ENCODE measurements around the gene POU2F2. TPM values are rescaled to one million over a fixed set of nuclear protein-coding genes. Genes with fewer than 3 reads are reported as not detected.

The POU2F2 gene
- total RNA-seq, 5 donors from 2014 or later (not counting 1 experiment from before 2014, with no cell fraction given): 27.9 to 71.7 (median 59.5) TPM

GRCh38 chr19:42074513-42075363, 57.5 kb downstream of the POU2F2 start:
- Histone ChIP-seq H3K27ac (ENCODE audit: low read length) (peak overlapping the region; percentile 98), H3K4me3 (ENCODE audit: control insufficient read depth in 1 of 2, extremely low read depth in 1 of 2, low read length in 1 of 2) (peak overlapping the region; percentile 72 to 86), H3K4me1 (ENCODE audit: control insufficient read depth in 1 of 2, extremely low read depth in 1 of 2, insufficient read depth in 2 of 2, low read length in 2 of 2) (peaks cover 12 to 30% of the 10 kb centered on the region in 2 experiments), H3K36me3 (ENCODE audit: control insufficient read depth in 2 of 2, extremely low read depth in 1 of 2, insufficient read depth in 1 of 2, low read length in 1 of 2) (peaks cover 10 to 15% of the 10 kb centered on the region in 2 donors), H3K27me3 (replicated peaks in 1 of 2; ENCODE audit: control insufficient read depth in 2 of 2, extremely low read depth in 1 of 2, insufficient read depth in 2 of 2, low read length in 1 of 2) (peaks cover 0 to 9% of the 10 kb centered on the region in 2 experiments), H3K9me3 (no peaks in the 10 kb centered on the region)
- POLR2A ChIA-PET: interaction anchor here in 1 of 2 donors (0.6 kb wide), 1 partner anchor 77 kb away, joined by 4 read pairs; no protein-coding TSS in a partner anchor
- CTCF ChIA-PET: no interaction called here
- no peaks in the 10 kb centered on the region for H3K9me3 Mint-ChIP-seq
- DNase-seq (peak in 3 of 35 experiments; percentile 9 to 27 (median 11)), ATAC-seq (replicated peaks in 1 of 4) (no peak)
- peaks cover 15% of the 10 kb centered on the region for H3K36me3 Mint-ChIP-seq
- H3K27ac Mint-ChIP-seq: peak overlapping the region; percentile 98 to 100
- no peaks in the 10 kb centered on the region for H3K27me3 Mint-ChIP-seq
- peaks cover 38 to 40% (median 39%) of the 10 kb centered on the region in 3 donors for H3K4me1 Mint-ChIP-seq
- 72% methylated on average over 25 of the region's 27 CpGs for WGBS (ENCODE audit: insufficient coverage)
- peak overlapping the region; percentile 94 to 98 (median 95) for H3K4me3 Mint-ChIP-seq

- no peak overlapping the region for H3K4me3 ChIP-seq (ENCODE audit: control insufficient read depth in 1 of 2, extremely low read depth in 1 of 2, low read length in 1 of 2)
- no peaks in the 10 kb centered on the region for H3K36me3 ChIP-seq (ENCODE audit: control insufficient read depth in 2 of 2, extremely low read depth in 1 of 2, insufficient read depth in 1 of 2, low read length in 1 of 2)
- H3K27me3 ChIP-seq (replicated peaks in 1 of 2; ENCODE audit: control insufficient read depth in 2 of 2, extremely low read depth in 1 of 2, insufficient read depth in 2 of 2, low read length in 1 of 2): peaks cover 0 to 43% of the 10 kb centered on the region in 2 experiments
- ATAC-seq (replicated peaks in 1 of 4) (no peak), DNase-seq (no peak)
- Mint-ChIP-seq H3K9me3 (no peaks in the 10 kb centered on the region), H3K27ac (no peak overlapping the region), H3K27me3 (no peaks in the 10 kb centered on the region), H3K36me3 (no peaks in the 10 kb centered on the region), H3K4me3 (no peak overlapping the region), H3K4me1 (peaks cover 10 to 16% (median 15%) of the 10 kb centered on the region in 3 donors)
- H3K9me3 ChIP-seq: no peaks in the 10 kb centered on the region
- POLR2A ChIA-PET: interaction anchor here in 1 of 2 donors (0.6 kb wide), 1 partner anchor 181 kb away, joined by 6 read pairs; no protein-coding TSS in a partner anchor
- WGBS (ENCODE audit: insufficient coverage): 95% methylated on average over 8 of the region's 12 CpGs
- peaks cover 0 to 21% of the 10 kb centered on the region in 2 experiments for H3K4me1 ChIP-seq (ENCODE audit: control insufficient read depth in 1 of 2, extremely low read depth in 1 of 2, insufficient read depth in 2 of 2, low read length in 2 of 2)
- no peak overlapping the region for H3K27ac ChIP-seq (ENCODE audit: low read length)
- CTCF ChIA-PET: no interaction called here
These were observed 61.0 kb downstream of the POU2F2 start for GRCh38 chr19:42071247-42071646.

- Mint-ChIP-seq H3K4me1 (peaks cover 0 to 4% (median 4%) of the 10 kb centered on the region in 3 donors), H3K27ac (no peak within 1 kb of the TSS), H3K9me3 (no peaks in the 10 kb centered on the region), H3K4me3 (peak within 1 kb of the TSS in 1 of 3 donors; percentile 16), H3K36me3 (no peaks in the 10 kb centered on the region), H3K27me3 (peaks cover 0 to 2% of the 10 kb centered on the region in 2 donors)
- H3K36me3 ChIP-seq (ENCODE audit: control insufficient read depth in 2 of 2, extremely low read depth in 1 of 2, insufficient read depth in 1 of 2, low read length in 1 of 2): no peaks in the 10 kb centered on the region
- H3K27me3 ChIP-seq (replicated peaks in 1 of 2; ENCODE audit: control insufficient read depth in 2 of 2, extremely low read depth in 1 of 2, insufficient read depth in 2 of 2, low read length in 1 of 2): peaks cover 0 to 57% of the 10 kb centered on the region in 2 experiments
- no peaks in the 10 kb centered on the region for H3K9me3 ChIP-seq
- WGBS (ENCODE audit: insufficient coverage): 23% methylated on average over 9 of the region's 29 CpGs
- H3K4me1 ChIP-seq (ENCODE audit: control insufficient read depth in 1 of 2, extremely low read depth in 1 of 2, insufficient read depth in 2 of 2, low read length in 2 of 2): peaks cover 0 to 18% of the 10 kb centered on the region in 2 experiments
- H3K4me3 ChIP-seq (ENCODE audit: control insufficient read depth in 1 of 2, extremely low read depth in 1 of 2, low read length in 1 of 2): peak within 1 kb of the TSS in 1 of 2 donors; percentile 47
- POLR2A ChIA-PET: interaction anchor here in 1 of 2 donors (0.6 kb wide), 1 partner anchor 348 kb away, joined by 6 read pairs; no protein-coding TSS in a partner anchor
- DNase-seq (no peak), ATAC-seq (replicated peaks in 1 of 4) (peak in 3 of 4 experiments; percentile 13 to 26 (median 24))
- CTCF ChIA-PET: no interaction called here
- no peak within 1 kb of the TSS for H3K27ac ChIP-seq (ENCODE audit: low read length)
These were observed 62.5 kb downstream of the POU2F2 start, which contains the start of gene GRIK5 for GRCh38 chr19:42069619-42070351. GRIK5 (minus strand) TSS chr19:42070206; CDS start chr19:42065770, 4,436 bp downstream.

GRCh38 chr19:42068756-42069571, 63.3 kb downstream of the POU2F2 start:
- no peak overlapping the region for H3K4me3 Mint-ChIP-seq
- Histone ChIP-seq H3K4me3 (ENCODE audit: control insufficient read depth in 1 of 2, extremely low read depth in 1 of 2, low read length in 1 of 2) (no peak overlapping the region), H3K27me3 (replicated peaks in 1 of 2; ENCODE audit: control insufficient read depth in 2 of 2, extremely low read depth in 1 of 2, insufficient read depth in 2 of 2, low read length in 1 of 2) (peaks cover 0 to 64% of the 10 kb centered on the region in 2 experiments), H3K27ac (ENCODE audit: low read length) (no peak overlapping the region), H3K4me1 (ENCODE audit: control insufficient read depth in 1 of 2, extremely low read depth in 1 of 2, insufficient read depth in 2 of 2, low read length in 2 of 2) (peaks cover 0 to 15% of the 10 kb centered on the region in 2 experiments), H3K9me3 (no peaks in the 10 kb centered on the region), H3K36me3 (ENCODE audit: control insufficient read depth in 2 of 2, extremely low read depth in 1 of 2, insufficient read depth in 1 of 2, low read length in 1 of 2) (no peaks in the 10 kb centered on the region)
- ATAC-seq (replicated peaks in 1 of 4) (no peak), DNase-seq (no peak)
- no peaks in the 10 kb centered on the region for H3K36me3 Mint-ChIP-seq
- WGBS (ENCODE audit: insufficient coverage): 36% methylated on average over 19 of the region's 29 CpGs
- ChIA-PET CTCF (no interaction called here), POLR2A (interaction anchor here (0.6 kb wide), 2 partner anchors 151 to 349 kb away, joined by 3 to 6 read pairs; no protein-coding TSS in a partner anchor)
- peaks cover 2 to 6% of the 10 kb centered on the region in 2 donors for H3K27me3 Mint-ChIP-seq
- no peaks in the 10 kb centered on the region for H3K9me3 Mint-ChIP-seq
- no peaks in the 10 kb centered on the region for H3K4me1 Mint-ChIP-seq
- H3K27ac Mint-ChIP-seq: no peak overlapping the region

GRCh38 chr19:42068361-42068755, 63.9 kb downstream of the POU2F2 start:
- peaks cover 0 to 15% of the 10 kb centered on the region in 2 experiments for H3K4me1 ChIP-seq (ENCODE audit: control insufficient read depth in 1 of 2, extremely low read depth in 1 of 2, insufficient read depth in 2 of 2, low read length in 2 of 2)
- no peak overlapping the region for H3K27ac Mint-ChIP-seq
- no peak overlapping the region for H3K27ac ChIP-seq (ENCODE audit: low read length)
- H3K4me3 Mint-ChIP-seq: no peak overlapping the region
- ATAC-seq (replicated peaks in 1 of 4) (no peak), DNase-seq (no peak)
- H3K9me3 Mint-ChIP-seq: no peaks in the 10 kb centered on the region
- H3K9me3 ChIP-seq: no peaks in the 10 kb centered on the region
- H3K27me3 ChIP-seq (replicated peaks in 1 of 2; ENCODE audit: control insufficient read depth in 2 of 2, extremely low read depth in 1 of 2, insufficient read depth in 2 of 2, low read length in 1 of 2): peaks cover 0 to 64% of the 10 kb centered on the region in 2 experiments
- peaks cover 2 to 7% of the 10 kb centered on the region in 2 donors for H3K27me3 Mint-ChIP-seq
- H3K4me1 Mint-ChIP-seq: no peaks in the 10 kb centered on the region
- no peaks in the 10 kb centered on the region for H3K36me3 Mint-ChIP-seq
- WGBS (ENCODE audit: insufficient coverage): 72% methylated on average over 8 of the region's 8 CpGs
- CTCF ChIA-PET: no interaction called here
- POLR2A ChIA-PET: interaction anchor here in 1 of 2 donors (0.6 kb wide), 1 partner anchor 151 kb away, joined by 3 read pairs; no protein-coding TSS in a partner anchor
- no peaks in the 10 kb centered on the region for H3K36me3 ChIP-seq (ENCODE audit: control insufficient read depth in 2 of 2, extremely low read depth in 1 of 2, insufficient read depth in 1 of 2, low read length in 1 of 2)
- H3K4me3 ChIP-seq (ENCODE audit: control insufficient read depth in 1 of 2, extremely low read depth in 1 of 2, low read length in 1 of 2): no peak overlapping the region

All from T-cell (primary cell).